PC-9 (cell line): ENCODE data around the gene THEMIS.

Experiments used
- CTCF ChIP-seq: fragments of 200-600 bp; sonication (generic); conservative IDR thresholded peaks from 2 replicates; pipeline ENCODE4 v1.6.1; 2017; ENCODE audit warnings: mixed run types, antibody characterized with exemption, mild to moderate bottlenecking, moderate library complexity
- EZH2 ChIP-seq: fragments of 200-600 bp; sonication (generic); IDR thresholded peaks from 2 replicates; pipeline ENCODE4 v1.8.0; 2017; ENCODE audit warnings: antibody characterized with exemption, low read depth

- peak; percentile 92 for TF ChIP-seq CTCF
- no peak for TF ChIP-seq EZH2
These were observed 163.8 kb downstream of the THEMIS start for GRCh38 chr6:127737009-127737486.
